ENCODE results near the gene MYO5A.
"Not testable (repeated sequence)": the region's sequence is repeated elsewhere in the genome, so short reads cannot be mapped to it uniquely, and the experiment has no call there.

Gene MYO5A

DNA sequence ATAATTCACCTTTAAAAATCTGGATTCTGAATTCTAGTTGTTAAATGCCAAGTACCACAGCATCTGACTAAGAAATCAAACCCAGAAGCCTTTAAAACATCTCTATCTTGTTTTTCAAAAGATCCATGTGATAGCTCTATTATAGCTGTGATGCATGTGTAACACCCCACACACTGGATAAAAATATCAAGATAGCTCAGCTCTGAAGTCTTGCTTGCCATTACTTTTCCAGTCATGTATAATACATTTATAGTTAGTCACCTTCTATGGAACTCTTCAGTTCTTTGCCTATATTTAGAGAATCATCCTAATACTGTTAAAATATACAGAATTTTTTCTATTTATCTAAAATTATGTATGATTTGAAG is 28.6 kb upstream of the MYO5A start:
- no peaks in the 10 kb centered on the region for H3K27me3 ChIP-seq (replicated peaks; ENCODE audit: insufficient read depth, low read length)
- TF ChIP-seq, protein P1, sequence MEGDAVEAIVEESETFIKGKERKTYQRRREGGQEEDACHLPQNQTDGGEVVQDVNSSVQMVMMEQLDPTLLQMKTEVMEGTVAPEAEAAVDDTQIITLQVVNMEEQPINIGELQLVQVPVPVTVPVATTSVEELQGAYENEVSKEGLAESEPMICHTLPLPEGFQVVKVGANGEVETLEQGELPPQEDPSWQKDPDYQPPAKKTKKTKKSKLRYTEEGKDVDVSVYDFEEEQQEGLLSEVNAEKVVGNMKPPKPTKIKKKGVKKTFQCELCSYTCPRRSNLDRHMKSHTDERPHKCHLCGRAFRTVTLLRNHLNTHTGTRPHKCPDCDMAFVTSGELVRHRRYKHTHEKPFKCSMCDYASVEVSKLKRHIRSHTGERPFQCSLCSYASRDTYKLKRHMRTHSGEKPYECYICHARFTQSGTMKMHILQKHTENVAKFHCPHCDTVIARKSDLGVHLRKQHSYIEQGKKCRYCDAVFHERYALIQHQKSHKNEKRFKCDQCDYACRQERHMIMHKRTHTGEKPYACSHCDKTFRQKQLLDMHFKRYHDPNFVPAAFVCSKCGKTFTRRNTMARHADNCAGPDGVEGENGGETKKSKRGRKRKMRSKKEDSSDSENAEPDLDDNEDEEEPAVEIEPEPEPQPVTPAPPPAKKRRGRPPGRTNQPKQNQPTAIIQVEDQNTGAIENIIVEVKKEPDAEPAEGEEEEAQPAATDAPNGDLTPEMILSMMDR (IDR thresholded peaks at IDR 0.05; ENCODE audit: low read length): no peak
- TF ChIP-seq EZH2 (optimal IDR thresholded peaks at IDR 0.05; ENCODE audit: low read depth, low read length): no peak
- TF ChIP-seq EZH2phosphoT487 (IDR thresholded peaks at IDR 0.05; ENCODE audit: low read length): no peak
- H3K4me2 ChIP-seq (ENCODE audit: low read depth, low read length): no peak overlapping the region
- H3K36me3 ChIP-seq (replicated peaks; ENCODE audit: insufficient read depth, low read length): peaks cover 23% of the 10 kb centered on the region
- no peak overlapping the region for H2AFZ ChIP-seq (ENCODE audit: low read length)
- peaks cover 42% of the 10 kb centered on the region for H4K20me1 ChIP-seq (ENCODE audit: insufficient read depth, low read length)
- no peaks in the 10 kb centered on the region for H3K9me3 ChIP-seq (replicated peaks; ENCODE audit: insufficient read depth, low read length)
- H3K4me3 ChIP-seq (ENCODE audit: low read length): no peak overlapping the region
- H3K9me2 ChIP-seq (replicated peaks; ENCODE audit: insufficient read depth, low read length): no peaks in the 10 kb centered on the region
- peaks cover 4% of the 10 kb centered on the region; the same call in 1 of the 2 replicates for H3K4me1 ChIP-seq (ENCODE audit: low read length)
- H3K79me2 ChIP-seq (ENCODE audit: low read length): peaks cover 99% of the 10 kb centered on the region
- H3K27ac ChIP-seq (ENCODE audit: low read length): no peak overlapping the region
- DNase-seq: no peak
- 0 out of 2 replicates have a peak, but pooled peaks cover 13% of the 10 kb centered on the region for H3F3A ChIP-seq (ENCODE audit: insufficient read depth, low read length)
- no peak overlapping the region for H3K9ac ChIP-seq (ENCODE audit: low read length)

DNA sequence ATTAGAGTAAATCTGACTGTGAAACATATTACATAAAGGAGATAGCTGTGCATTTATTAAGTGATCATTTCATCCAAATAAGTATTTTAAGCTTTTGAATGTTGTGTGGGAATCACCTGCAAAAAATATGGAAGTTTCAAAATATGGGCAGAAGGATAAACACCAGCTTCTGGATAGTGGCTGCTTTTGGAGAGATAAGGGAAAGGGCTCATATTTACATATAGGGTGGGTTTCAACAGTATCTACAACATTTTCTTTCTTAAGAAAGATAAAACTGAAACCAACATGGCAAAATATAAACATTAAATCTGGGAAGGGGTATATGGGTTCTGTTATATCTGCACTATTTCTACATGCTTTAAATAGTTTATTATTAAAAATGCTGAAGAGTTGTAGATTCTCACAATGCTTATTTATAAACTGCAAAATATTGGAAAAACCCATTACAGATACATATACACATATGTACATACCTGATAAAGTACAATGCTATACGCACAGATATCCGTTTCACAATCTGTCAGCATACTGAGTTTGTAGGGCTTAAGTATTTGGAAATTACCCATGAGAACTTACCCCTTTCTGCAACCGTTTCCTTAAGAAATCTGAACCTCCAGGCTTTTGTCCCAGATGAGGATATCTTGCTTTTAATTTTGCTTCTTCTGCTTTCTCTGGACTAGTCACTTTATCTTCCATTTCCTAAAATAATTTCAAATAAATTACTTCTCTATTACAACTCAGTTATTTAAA is 28.0 kb upstream of the MYO5A start:
- Histone ChIP-seq H3K4me1 (ENCODE audit: low read length) (peaks cover 4% of the 10 kb centered on the region; the same call in 1 of the 2 replicates), H3K9ac (ENCODE audit: low read length) (no peak overlapping the region), H3K9me2 (replicated peaks; ENCODE audit: insufficient read depth, low read length) (no peaks in the 10 kb centered on the region), H3K79me2 (ENCODE audit: low read length) (peaks cover 99% of the 10 kb centered on the region), H3F3A (ENCODE audit: insufficient read depth, low read length) (0 out of 2 replicates have a peak, but pooled peaks cover 13% of the 10 kb centered on the region), H2AFZ (ENCODE audit: low read length) (no peak overlapping the region), H3K9me3 (replicated peaks; ENCODE audit: insufficient read depth, low read length) (no peaks in the 10 kb centered on the region), H3K4me3 (ENCODE audit: low read length) (no peak overlapping the region), H4K20me1 (ENCODE audit: insufficient read depth, low read length) (peaks cover 38% of the 10 kb centered on the region), H3K27me3 (replicated peaks; ENCODE audit: insufficient read depth, low read length) (no peaks in the 10 kb centered on the region), H3K36me3 (replicated peaks; ENCODE audit: insufficient read depth, low read length) (peaks cover 27% of the 10 kb centered on the region), H3K4me2 (ENCODE audit: low read depth, low read length) (no peak overlapping the region), H3K27ac (ENCODE audit: low read length) (no peak overlapping the region)
- no peak for DNase-seq
- no peak for TF ChIP-seq EZH2phosphoT487 (IDR thresholded peaks at IDR 0.05; ENCODE audit: low read length)
- TF ChIP-seq, protein P1 (IDR thresholded peaks at IDR 0.05; ENCODE audit: low read length): no peak
- TF ChIP-seq EZH2 (optimal IDR thresholded peaks at IDR 0.05; ENCODE audit: low read depth, low read length): no peak

DNA sequence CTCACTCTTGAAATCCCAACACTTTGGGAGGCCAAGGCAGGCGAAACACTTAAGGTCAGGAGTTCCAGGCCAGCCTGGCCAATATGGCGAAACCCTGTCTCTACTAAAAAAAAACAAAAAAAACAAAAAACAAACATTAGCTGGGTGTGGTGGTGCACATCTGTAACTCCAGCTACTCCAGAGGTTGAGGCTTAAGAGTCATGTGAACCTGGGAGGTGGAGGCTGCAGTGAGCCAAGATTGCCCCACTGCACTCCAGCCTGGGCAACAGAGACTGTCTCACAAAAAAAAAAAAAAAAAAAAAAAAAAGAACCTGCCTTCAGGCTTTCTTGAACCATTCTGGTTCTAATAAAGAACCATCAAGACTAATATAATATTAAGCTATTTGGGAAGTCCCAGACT is 23.6 kb upstream of the MYO5A start:
- H2AFZ ChIP-seq (ENCODE audit: low read length): no peak overlapping the region
- H3K9me3 ChIP-seq (replicated peaks; ENCODE audit: insufficient read depth, low read length): no peaks in the 10 kb centered on the region
- peaks cover 69% of the 10 kb centered on the region for H3K79me2 ChIP-seq (ENCODE audit: low read length)
- H4K20me1 ChIP-seq (ENCODE audit: insufficient read depth, low read length): 0 out of 2 replicates have a peak, but pooled peaks cover 17% of the 10 kb centered on the region
- no peak for DNase-seq
- H3K27ac ChIP-seq (ENCODE audit: low read length): no peak overlapping the region
- no peak overlapping the region for H3K4me2 ChIP-seq (ENCODE audit: low read depth, low read length)
- no peak overlapping the region for H3K9ac ChIP-seq (ENCODE audit: low read length)
- H3K27me3 ChIP-seq (replicated peaks; ENCODE audit: insufficient read depth, low read length): no peaks in the 10 kb centered on the region
- H3K4me1 ChIP-seq (ENCODE audit: low read length): peaks cover 4% of the 10 kb centered on the region; the same call in 1 of the 2 replicates
- TF ChIP-seq EZH2 (optimal IDR thresholded peaks at IDR 0.05; ENCODE audit: low read depth, low read length) (no peak), EZH2phosphoT487 (IDR thresholded peaks at IDR 0.05; ENCODE audit: low read length) (no peak)
- H3K4me3 ChIP-seq (ENCODE audit: low read length): no peak overlapping the region
- peaks cover 19% of the 10 kb centered on the region; the same call in 1 of the 2 replicates for H3K36me3 ChIP-seq (replicated peaks; ENCODE audit: insufficient read depth, low read length)
- no peaks in the 10 kb centered on the region for H3K9me2 ChIP-seq (replicated peaks; ENCODE audit: insufficient read depth, low read length)
- peaks cover 11% of the 10 kb centered on the region; the same call in 1 of the 2 replicates for H3F3A ChIP-seq (ENCODE audit: insufficient read depth, low read length)

DNA sequence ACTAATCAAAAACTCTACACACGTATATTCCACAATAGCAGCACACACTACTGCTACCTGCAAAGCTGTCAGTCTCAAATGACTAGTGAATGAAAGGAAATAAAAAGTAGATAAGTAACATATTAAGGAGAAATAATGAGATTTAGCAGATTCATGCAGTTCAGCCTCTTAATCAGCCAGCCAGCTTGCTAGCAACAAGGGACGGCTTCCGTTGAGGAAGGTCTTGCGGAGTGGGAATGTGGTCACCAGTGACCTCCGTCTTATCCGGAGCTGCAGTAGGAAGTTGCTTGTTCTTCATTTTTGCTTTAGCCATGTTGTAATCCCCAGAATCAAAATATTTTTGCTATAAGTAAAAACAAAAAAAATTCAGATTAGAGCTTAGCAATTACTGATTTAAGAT is 23.1 kb upstream of the MYO5A start:
- H3K4me1 ChIP-seq (ENCODE audit: low read length): peaks cover 4% of the 10 kb centered on the region; the same call in 1 of the 2 replicates
- DNase-seq: no peak
- H3F3A ChIP-seq (ENCODE audit: insufficient read depth, low read length): peaks cover 11% of the 10 kb centered on the region; the same call in 1 of the 2 replicates
- no peak overlapping the region for H2AFZ ChIP-seq (ENCODE audit: low read length)
- no peak overlapping the region for H3K27ac ChIP-seq (ENCODE audit: low read length)
- H3K4me3 ChIP-seq (ENCODE audit: low read length): no peak overlapping the region
- no peaks in the 10 kb centered on the region for H3K9me3 ChIP-seq (replicated peaks; ENCODE audit: insufficient read depth, low read length)
- no peaks in the 10 kb centered on the region for H3K9me2 ChIP-seq (replicated peaks; ENCODE audit: insufficient read depth, low read length)
- H3K9ac ChIP-seq (ENCODE audit: low read length): no peak overlapping the region
- no peak overlapping the region for H3K4me2 ChIP-seq (ENCODE audit: low read depth, low read length)
- no peak for TF ChIP-seq EZH2phosphoT487 (IDR thresholded peaks at IDR 0.05; ENCODE audit: low read length)
- TF ChIP-seq EZH2 (optimal IDR thresholded peaks at IDR 0.05; ENCODE audit: low read depth, low read length): no peak
- TF ChIP-seq, protein P1 (IDR thresholded peaks at IDR 0.05; ENCODE audit: low read length): no peak
- H3K36me3 ChIP-seq (replicated peaks; ENCODE audit: insufficient read depth, low read length): peaks cover 20% of the 10 kb centered on the region; the same call in 1 of the 2 replicates
- peaks cover 63% of the 10 kb centered on the region for H3K79me2 ChIP-seq (ENCODE audit: low read length)
- no peaks in the 10 kb centered on the region for H3K27me3 ChIP-seq (replicated peaks; ENCODE audit: insufficient read depth, low read length)
- H4K20me1 ChIP-seq (ENCODE audit: insufficient read depth, low read length): 0 out of 2 replicates have a peak, but pooled peaks cover 17% of the 10 kb centered on the region

DNA sequence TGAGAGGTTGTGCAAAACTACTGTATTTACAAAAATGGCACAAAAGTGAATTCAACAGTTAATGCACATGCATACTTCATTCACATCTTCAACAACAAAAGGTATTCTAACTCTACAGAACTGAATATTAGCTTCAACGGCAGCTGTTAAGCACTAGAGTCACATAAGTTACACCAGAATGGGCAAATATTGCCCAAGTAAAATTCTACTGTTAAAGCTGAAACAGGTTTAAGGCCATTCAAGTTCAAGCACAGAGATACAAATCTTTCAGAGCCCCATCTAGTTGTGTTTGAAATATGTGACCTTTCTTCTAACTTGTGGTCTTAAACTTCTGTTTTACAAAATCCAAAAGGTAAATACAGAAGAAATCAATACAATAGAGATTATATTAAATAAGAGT is 22.5 kb upstream of the MYO5A start:
- not testable (repeated sequence) for H3K4me3 ChIP-seq (ENCODE audit: low read length); H3K27me3 ChIP-seq (replicated peaks; ENCODE audit: insufficient read depth, low read length); H3K27ac ChIP-seq (ENCODE audit: low read length); H3K9ac ChIP-seq (ENCODE audit: low read length); DNase-seq; H3K9me2 ChIP-seq (replicated peaks; ENCODE audit: insufficient read depth, low read length); H2AFZ ChIP-seq (ENCODE audit: low read length); H3K4me2 ChIP-seq (ENCODE audit: low read depth, low read length); H3K9me3 ChIP-seq (replicated peaks; ENCODE audit: insufficient read depth, low read length); H3K4me1 ChIP-seq (ENCODE audit: low read length)
- Histone ChIP-seq H3K36me3 (replicated peaks; ENCODE audit: insufficient read depth, low read length) (peaks cover 21% of the 10 kb centered on the region; the same call in 1 of the 2 replicates), H4K20me1 (ENCODE audit: insufficient read depth, low read length) (0 out of 2 replicates have a peak, but pooled peaks cover 17% of the 10 kb centered on the region), H3F3A (ENCODE audit: insufficient read depth, low read length) (peaks cover 11% of the 10 kb centered on the region; the same call in 1 of the 2 replicates), H3K79me2 (ENCODE audit: low read length) (peaks cover 58% of the 10 kb centered on the region)

Measured in MM.1S (cell line).